OCI-LY7 (cell line): ENCODE results near the gene HSP90AB1.

Experiments used
- CTCF ChIP-seq: fragments of 200-600 bp; sonication (generic); conservative IDR thresholded peaks from 2 replicates; pipeline ENCODE4 v1.5.1; 2014; ENCODE audit warnings: mild to moderate bottlenecking, antibody characterized with exemption, low read length, moderate library complexity, mixed read lengths
- EZH2phosphoT487 ChIP-seq: fragments of 200-600 bp; sonication (generic); IDR thresholded peaks from 2 replicates; pipeline ENCODE4 v1.6.1; 2018; ENCODE audit warnings: low read depth, borderline replicate concordance, mild to moderate bottlenecking, mixed run types, antibody characterized with exemption, low read length, moderate library complexity, mixed read lengths

- TF ChIP-seq CTCF (no peak), EZH2phosphoT487 (no peak)
Observed at GRCh38 chr6:44248579-44248978, 1.7 kb downstream of the HSP90AB1 start.
